PC-9 (cell line): ENCODE data around the gene LRP1B.

ENCODE experiments used
- CTCF ChIP-seq: fragments of 200-600 bp; sonication (generic); conservative IDR thresholded peaks from 2 replicates; pipeline ENCODE4 v1.6.1; 2017; ENCODE audit warnings: mixed run types, antibody characterized with exemption, mild to moderate bottlenecking, moderate library complexity
- EZH2 ChIP-seq: fragments of 200-600 bp; sonication (generic); IDR thresholded peaks from 2 replicates; pipeline ENCODE4 v1.8.0; 2017; ENCODE audit warnings: antibody characterized with exemption, low read depth

- TF ChIP-seq CTCF (no peak), EZH2 (no peak)
These were observed 1537.7 kb downstream of the LRP1B start for GRCh38 chr2:140593132-140593531.
